Cardiac muscle cell (in vitro differentiated cells and primary cell): Measurements from ENCODE around the gene KRTAP12-1. TPM values are rescaled to one million over a fixed set of nuclear protein-coding genes. Genes with fewer than 3 reads are reported as not detected.
"Not testable (repeated sequence)": the region's sequence is repeated elsewhere in the genome, so short reads cannot be mapped to it uniquely, and the experiment has no call there.

Experiments
- DNase-seq, 2 donors: peaks; one replicate each; pipeline versions ENCODE4 v3.0.0 to v3.0.0-alpha.2; 2010 to 2017; ENCODE audit warnings: low read depth in 1 of 2, low spot score in 1 of 2
- H3K27ac ChIP-seq: fragments of 200-600 bp; sonication (generic); 2 replicates; pipeline ENCODE4 v1.5.1; 2016
- H3K27me3 ChIP-seq: fragments of 200-600 bp; sonication (generic); 2 replicates; pipeline ENCODE4 v1.6.0; 2016; ENCODE audit warnings: control low read depth
- H3K36me3 ChIP-seq: fragments of 200-600 bp; sonication (generic); 2 replicates; pipeline ENCODE4 v1.5.1; 2016; ENCODE audit warnings: control low read depth
- H3K4me1 ChIP-seq: fragments of 200-600 bp; sonication (generic); 2 replicates; pipeline ENCODE4 v1.8.1; 2017; ENCODE audit warnings: low read depth, mild to moderate bottlenecking, mixed run types
- H3K4me3 ChIP-seq: fragments of 200-600 bp; sonication (generic); 2 replicates; pipeline ENCODE4 v1.5.1; 2016; ENCODE audit warnings: mild to moderate bottlenecking
- H3K9me3 ChIP-seq: fragments of 200-600 bp; sonication (generic); 2 replicates; pipeline ENCODE4 v1.5.1; 2017; ENCODE audit warnings: low read depth, mild to moderate bottlenecking, control low read depth
- CTCF ChIP-seq: IDR thresholded peaks from 2 replicates; pipeline ENCODE4 v1.5.1; 2012; ENCODE audit warnings: low read depth, mild to moderate bottlenecking, low read length
- polyA plus RNA-seq: library from polyadenylated mRNA; unstranded; fragments of >200 nt; fragmentation: Nextera tagmentation; extraction: Ambion mirVana; gene quantifications from 2 replicates; pipeline ENCODE4 v1.2.1, GENCODE V29; 2016
- total RNA-seq: library from RNA; depleted of rRNA; stranded (reverse); fragments of >200 nt; gene quantifications from 2 replicates; pipeline ENCODE4 v1.2.3, GENCODE V29; 2016

Gene KRTAP12-1
- total and polyA plus RNA-seq, 2 experiments from 2014 or later, result not detected

- Histone ChIP-seq H3K9me3 (no peaks in the 10 kb centered on the region), H3K27ac (no peak overlapping the region), H3K36me3 (no peaks in the 10 kb centered on the region), H3K4me1 (no peaks in the 10 kb centered on the region), H3K4me3 (no peak overlapping the region), H3K27me3 (no peaks in the 10 kb centered on the region)
- no peak for DNase-seq
- no peak for TF ChIP-seq CTCF
Observed at GRCh38 chr21:44694776-44695175, 12.8 kb upstream of the KRTAP12-1 start.

- H3K36me3 ChIP-seq, result no peaks in the 10 kb centered on the region
- DNase-seq, result no peak
- no peak overlapping the region for H3K27ac ChIP-seq
- no peaks in the 10 kb centered on the region for H3K9me3 ChIP-seq
- no peak overlapping the region for H3K4me3 ChIP-seq
- H3K27me3 ChIP-seq, result no peaks in the 10 kb centered on the region
- no peak for TF ChIP-seq CTCF
- H3K4me1 ChIP-seq, result no peaks in the 10 kb centered on the region
Observed at GRCh38 chr21:44692798-44693512, 11.0 kb upstream of the KRTAP12-1 start.

- Histone ChIP-seq H3K4me1 (no peaks in the 10 kb centered on the region), H3K9me3 (no peaks in the 10 kb centered on the region), H3K27ac (no peak overlapping the region), H3K27me3 (no peaks in the 10 kb centered on the region), H3K4me3 (no peak overlapping the region), H3K36me3 (no peaks in the 10 kb centered on the region)
- no peak for TF ChIP-seq CTCF
- DNase-seq, result no peak
Observed at GRCh38 chr21:44691686-44692085, 9.7 kb upstream of the KRTAP12-1 start.

- not testable (repeated sequence) for H3K36me3 ChIP-seq, DNase-seq, H3K9me3 ChIP-seq, H3K27ac ChIP-seq, H3K27me3 ChIP-seq, H3K4me1 ChIP-seq, H3K4me3 ChIP-seq
Observed at GRCh38 chr21:44689740-44690139, 7.8 kb upstream of the KRTAP12-1 start.

GRCh38 chr21:44687671-44688070 is 5.7 kb upstream of the KRTAP12-1 start:
- Histone ChIP-seq H3K4me3 (no peak overlapping the region), H3K27ac (no peak overlapping the region), H3K9me3 (no peaks in the 10 kb centered on the region), H3K4me1 (no peaks in the 10 kb centered on the region), H3K27me3 (no peaks in the 10 kb centered on the region), H3K36me3 (no peaks in the 10 kb centered on the region)
- no peak for TF ChIP-seq CTCF
- no peak for DNase-seq

- TF ChIP-seq CTCF, result no peak
- no peak for DNase-seq
- H3K4me3 ChIP-seq, result no peak overlapping the region
Observed at GRCh38 chr21:44686843-44687561, 5.0 kb upstream of the KRTAP12-1 start.

More at GRCh38 chr21:44686843-44687561, 5.0 kb upstream of the KRTAP12-1 start:
- Histone ChIP-seq H3K27ac (no peak overlapping the region), H3K9me3 (no peaks in the 10 kb centered on the region), H3K36me3 (no peaks in the 10 kb centered on the region), H3K27me3 (no peaks in the 10 kb centered on the region), H3K4me1 (no peaks in the 10 kb centered on the region)
